Measurements from ENCODE around the gene SLC45A1.

DNA sequence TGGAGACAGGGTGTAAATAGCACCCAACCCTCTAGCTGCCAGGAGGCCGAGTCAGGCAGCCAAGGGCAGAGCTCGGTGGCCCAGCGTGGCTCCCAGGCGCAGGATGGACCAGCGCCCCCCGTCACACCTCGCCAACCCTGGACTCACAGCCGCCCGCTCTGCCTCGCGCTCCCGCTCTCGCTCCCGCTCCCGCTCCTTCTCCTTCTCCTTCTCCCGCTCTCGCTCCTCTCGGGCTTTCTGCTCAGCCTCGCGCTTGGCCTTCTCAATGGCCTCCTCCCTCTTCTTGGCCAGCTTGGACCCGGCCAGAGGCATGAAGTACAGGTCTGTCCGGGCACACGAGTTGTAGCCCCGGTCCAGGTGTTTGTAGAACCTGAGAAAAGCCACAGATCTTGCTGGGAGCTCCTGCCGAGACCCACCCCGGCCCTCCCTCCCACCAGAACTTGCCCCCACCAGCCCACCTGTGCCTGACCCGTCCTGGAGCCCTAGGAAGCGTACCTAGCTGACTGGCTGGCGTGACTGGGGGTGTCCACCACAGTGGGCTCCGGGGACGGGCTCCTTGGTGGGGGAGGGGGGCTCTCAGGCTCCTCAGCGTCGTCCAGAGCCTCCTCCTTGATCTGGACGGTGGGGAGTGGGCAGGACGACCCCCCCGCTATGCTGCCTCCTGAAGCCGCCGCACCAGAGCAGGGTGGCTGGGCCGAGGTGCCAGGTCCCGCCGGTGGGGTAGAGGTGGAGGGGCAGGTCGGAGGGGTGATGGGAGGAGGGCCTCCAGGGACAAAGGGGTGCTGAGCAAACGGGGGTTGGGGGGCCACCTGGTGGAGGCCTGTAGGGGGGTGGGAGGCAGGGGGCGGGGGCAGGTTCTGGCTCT, 41.9 kb downstream of the SLC45A1 start:
- TF ChIP-seq CBX1 (IDR thresholded peaks at IDR 0.05; ENCODE audit: low read depth) (no peak), ZBTB49 (CRISPR knock-in tag; IDR thresholded peaks at IDR 0.05; ENCODE audit: borderline replicate concordance) (no peak), MNT (conservative IDR thresholded peaks at IDR 0.05) (no peak), HNRNPLL (IDR thresholded peaks at IDR 0.05; ENCODE audit: low read depth, low read length, poor library complexity, severe bottlenecking) (no peak), OTX1 (CRISPR knock-in tag; IDR thresholded peaks at IDR 0.05) (no peak), ZNF780A (CRISPR knock-in tag; IDR thresholded peaks at IDR 0.05) (no peak), ARNT (IDR thresholded peaks at IDR 0.05) (no peak), MTA2 (IDR thresholded peaks at IDR 0.05; ENCODE audit: low read depth) (no peak), DPF2 (IDR thresholded peaks at IDR 0.05) (no peak)
- TF ChIP-seq, protein P1, sequence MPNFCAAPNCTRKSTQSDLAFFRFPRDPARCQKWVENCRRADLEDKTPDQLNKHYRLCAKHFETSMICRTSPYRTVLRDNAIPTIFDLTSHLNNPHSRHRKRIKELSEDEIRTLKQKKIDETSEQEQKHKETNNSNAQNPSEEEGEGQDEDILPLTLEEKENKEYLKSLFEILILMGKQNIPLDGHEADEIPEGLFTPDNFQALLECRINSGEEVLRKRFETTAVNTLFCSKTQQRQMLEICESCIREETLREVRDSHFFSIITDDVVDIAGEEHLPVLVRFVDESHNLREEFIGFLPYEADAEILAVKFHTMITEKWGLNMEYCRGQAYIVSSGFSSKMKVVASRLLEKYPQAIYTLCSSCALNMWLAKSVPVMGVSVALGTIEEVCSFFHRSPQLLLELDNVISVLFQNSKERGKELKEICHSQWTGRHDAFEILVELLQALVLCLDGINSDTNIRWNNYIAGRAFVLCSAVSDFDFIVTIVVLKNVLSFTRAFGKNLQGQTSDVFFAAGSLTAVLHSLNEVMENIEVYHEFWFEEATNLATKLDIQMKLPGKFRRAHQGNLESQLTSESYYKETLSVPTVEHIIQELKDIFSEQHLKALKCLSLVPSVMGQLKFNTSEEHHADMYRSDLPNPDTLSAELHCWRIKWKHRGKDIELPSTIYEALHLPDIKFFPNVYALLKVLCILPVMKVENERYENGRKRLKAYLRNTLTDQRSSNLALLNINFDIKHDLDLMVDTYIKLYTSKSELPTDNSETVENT (CRISPR knock-in tag; IDR thresholded peaks at IDR 0.05), result no peak
- TF ChIP-seq, protein P2, sequence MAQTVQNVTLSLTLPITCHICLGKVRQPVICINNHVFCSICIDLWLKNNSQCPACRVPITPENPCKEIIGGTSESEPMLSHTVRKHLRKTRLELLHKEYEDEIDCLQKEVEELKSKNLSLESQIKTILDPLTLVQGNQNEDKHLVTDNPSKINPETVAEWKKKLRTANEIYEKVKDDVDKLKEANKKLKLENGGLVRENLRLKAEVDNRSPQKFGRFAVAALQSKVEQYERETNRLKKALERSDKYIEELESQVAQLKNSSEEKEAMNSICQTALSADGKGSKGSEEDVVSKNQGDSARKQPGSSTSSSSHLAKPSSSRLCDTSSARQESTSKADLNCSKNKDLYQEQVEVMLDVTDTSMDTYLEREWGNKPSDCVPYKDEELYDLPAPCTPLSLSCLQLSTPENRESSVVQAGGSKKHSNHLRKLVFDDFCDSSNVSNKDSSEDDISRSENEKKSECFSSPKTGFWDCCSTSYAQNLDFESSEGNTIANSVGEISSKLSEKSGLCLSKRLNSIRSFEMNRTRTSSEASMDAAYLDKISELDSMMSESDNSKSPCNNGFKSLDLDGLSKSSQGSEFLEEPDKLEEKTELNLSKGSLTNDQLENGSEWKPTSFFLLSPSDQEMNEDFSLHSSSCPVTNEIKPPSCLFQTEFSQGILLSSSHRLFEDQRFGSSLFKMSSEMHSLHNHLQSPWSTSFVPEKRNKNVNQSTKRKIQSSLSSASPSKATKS (CRISPR knock-in tag; IDR thresholded peaks at IDR 0.05), result no peak

All from K562 (cell line).